C4-2B (cell line): Measurements from ENCODE around the gene TMEM39B.

ENCODE experiments used
- CTCF ChIP-seq: fragments of 450-650 bp; conservative IDR thresholded peaks from 2 replicates; pipeline ENCODE4 v1.5.1; 2017; ENCODE audit warnings: mild to moderate bottlenecking
- ZFX ChIP-seq: fragments of 450-650 bp; IDR thresholded peaks from 2 replicates; pipeline ENCODE4 v1.6.1; 2017

DNA sequence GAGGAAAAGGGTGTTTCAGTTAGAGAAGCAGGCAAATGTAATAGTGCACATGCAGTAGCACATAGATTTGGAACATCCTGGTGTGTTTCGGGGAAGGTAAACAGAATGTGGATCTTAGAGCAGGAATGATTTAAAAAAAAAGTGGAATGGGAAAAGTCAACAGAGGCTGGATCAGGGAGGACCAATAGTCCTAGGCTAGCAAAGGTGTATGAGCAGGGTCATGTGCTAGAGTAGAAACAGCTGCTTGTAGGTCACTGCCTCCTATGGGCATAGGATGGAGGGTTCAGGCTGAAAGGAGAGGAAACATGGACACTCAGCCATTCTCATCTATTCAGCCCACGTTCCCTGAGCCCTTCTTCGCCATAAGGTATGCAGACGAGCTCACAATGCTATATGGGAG is 31.4 kb downstream of the TMEM39B start:
- TF ChIP-seq CTCF (no peak), ZFX (no peak)
